HEK293T (cell line): Measurements from ENCODE around the gene HSPB6.
"Not testable (repeated sequence)": the region's sequence is repeated elsewhere in the genome, so short reads cannot be mapped to it uniquely, and the experiment has no call there.

Experiments used
- ELF4 ChIP-seq: fragments of 450-650 bp; IDR thresholded peaks from 2 replicates; pipeline ENCODE4 v1.6.1; 2017; ENCODE audit warnings: antibody characterized with exemption
- FOXA1 ChIP-seq: fragments of 450-650 bp; IDR thresholded peaks from 2 replicates; pipeline ENCODE4 v1.6.1; 2016; ENCODE audit warnings: mild to moderate bottlenecking
- FOXK2 ChIP-seq: fragments of 450-650 bp; IDR thresholded peaks from 2 replicates; pipeline ENCODE4 v1.6.1; 2016; ENCODE audit warnings: mild to moderate bottlenecking

DNA sequence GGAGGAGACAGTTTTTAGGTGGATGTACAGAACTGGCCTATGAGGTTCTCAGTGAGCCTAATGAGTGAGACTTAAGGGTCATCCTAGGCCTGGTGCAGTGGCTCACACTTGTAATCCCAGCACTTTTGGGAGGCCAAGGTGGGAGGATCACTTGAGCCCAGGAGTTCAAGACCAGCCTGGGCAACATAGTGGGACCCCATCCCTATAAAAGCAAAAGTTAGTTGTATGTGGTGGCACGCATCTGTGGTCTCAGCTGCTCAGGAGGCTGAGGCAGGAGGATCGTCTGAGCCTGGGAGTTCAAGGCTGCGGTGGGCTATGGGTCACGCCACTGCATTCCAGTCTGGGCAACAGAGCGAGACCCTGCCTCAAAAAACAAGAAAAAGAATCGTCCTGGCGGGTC, 32.7 kb downstream of the HSPB6 start:
- not testable (repeated sequence) for TF ChIP-seq FOXK2, FOXA1, ELF4
